GM12878 (cell line): Measurements from ENCODE around the gene CCDC68. TPM values are rescaled to one million over a fixed set of nuclear protein-coding genes. Genes with fewer than 3 reads are reported as not detected.

ENCODE experiments used
- ATAC-seq: fragments of 200-7000 bp; cut with Tn5 transposase; 3 replicates; pipeline ENCODE4 v1.9.1; 2020; ENCODE audit warnings: mild to moderate bottlenecking, moderate library complexity
- BruUV-seq: library from RNA; stranded (reverse); fragments of 400-500 nt; replicated peaks from 2 replicates; lab custom pipeline; 2021; lab: Mats Ljungman, UMichigan
- CTCF ChIA-PET: fragments of 300-600 bp; sonication (Branson Sonifier 250); formaldehyde crosslinking; extraction: SDS; loops from one replicate; lab custom pipeline; 2021; ENCODE audit warnings: inconsistent platforms; lab: Yijun Ruan, JAX
- POLR2A ChIA-PET: fragments of 350-600 bp; formaldehyde crosslinking; extraction: SDS; loops from one replicate; lab custom pipeline; 2021; ENCODE audit warnings: inconsistent platforms; lab: Charles Lee
- RAD21 ChIA-PET: fragments of 300-600 bp; sonication (Branson Sonifier 250); formaldehyde crosslinking; loops from one replicate; lab custom pipeline; 2023; ENCODE audit warnings: antibody characterized with exemption; ENCODE audit not compliant: unreplicated experiment; lab: Charles Lee
- SMC1A ChIA-PET: fragments of 300-600 bp; sonication (Branson Sonifier 250); formaldehyde crosslinking; loops from one replicate; lab custom pipeline; 2023; ENCODE audit not compliant: unreplicated experiment, uncharacterized antibody; lab: Charles Lee
- DNase-seq: peaks from one replicate; pipeline ENCODE4 v3.0.0-alpha.2; 2011; ENCODE audit warnings: low read depth, low spot score
- FAIRE-seq: peaks from 3 replicates; lab custom pipeline; 2011; peaks lifted over from hg19 to GRCh38; lab: Jason Lieb, UNC
- H2AFZ ChIP-seq: 2 replicates; pipeline ENCODE4 v1.6.0; 2011; ENCODE audit warnings: low read depth, low read length, control low read depth; ENCODE audit not compliant: control insufficient read depth
- H3K27ac ChIP-seq: 2 replicates; pipeline ENCODE4 v1.5.1; 2011; ENCODE audit warnings: control low read depth; ENCODE audit not compliant: control insufficient read depth, insufficient read depth
- H3K27me3 ChIP-seq, 2 experiments: replicated peaks in 1 of 2; 2 replicates each; pipeline versions ENCODE4 v1.6.0 to v1.6.1; 2011; ENCODE audit warnings: low read length in 1 of 2; ENCODE audit not compliant: control insufficient read depth in 2 of 2, insufficient read depth in 2 of 2
- H3K36me3 ChIP-seq, 2 experiments: 2 replicates each; pipeline ENCODE4 v1.5.1; 2011; ENCODE audit warnings: low read length in 1 of 2; ENCODE audit not compliant: control insufficient read depth in 2 of 2, insufficient read depth in 2 of 2
- H3K4me1 ChIP-seq: 2 replicates; pipeline ENCODE4 v1.6.1; 2011; ENCODE audit warnings: mild to moderate bottlenecking, low read length, moderate library complexity, mixed read lengths; ENCODE audit not compliant: control insufficient read depth, insufficient read depth
- H3K4me2 ChIP-seq: 2 replicates; pipeline ENCODE4 v1.6.0; 2011; ENCODE audit warnings: control low read depth; ENCODE audit not compliant: control insufficient read depth, insufficient read depth
- H3K4me3 ChIP-seq: fragments of 200-600 bp; sonication (generic); 2 replicates; pipeline ENCODE4 v1.5.1; 2016
- H3K79me2 ChIP-seq: 2 replicates; pipeline ENCODE4 v1.6.0; 2011; ENCODE audit warnings: low read length; ENCODE audit not compliant: control insufficient read depth, insufficient read depth
- H3K9ac ChIP-seq: 2 replicates; pipeline ENCODE4 v1.8.0; 2011; ENCODE audit warnings: low read length, control low read depth, mixed read lengths; ENCODE audit not compliant: control insufficient read depth, insufficient read depth
- H3K9me3 ChIP-seq: replicated peaks from 3 replicates; pipeline ENCODE4 v1.5.1; 2011; ENCODE audit warnings: mild to moderate bottlenecking, low read length; ENCODE audit not compliant: control insufficient read depth, insufficient read depth
- H4K20me1 ChIP-seq: 2 replicates; pipeline ENCODE4 v1.6.0; 2011; ENCODE audit not compliant: control insufficient read depth, insufficient read depth
- CREB1 ChIP-seq: IDR thresholded peaks from 2 replicates; pipeline ENCODE4 v1.6.1; 2012; ENCODE audit warnings: low read depth, mild to moderate bottlenecking, inconsistent platforms
- CREM ChIP-seq: IDR thresholded peaks from 2 replicates; pipeline ENCODE4 v1.6.1; 2014; ENCODE audit warnings: antibody characterized with exemption, low read depth
- DPF2 ChIP-seq: fragments of 450-650 bp; IDR thresholded peaks from 2 replicates; pipeline ENCODE4 v1.6.1; 2017; ENCODE audit warnings: mild to moderate bottlenecking
- EP300 ChIP-seq, 2 experiments: fragments of 150-350 bp in 1 of 2; IDR thresholded peaks; 2 replicates each; pipeline ENCODE4 v1.6.1; 2011 to 2012; ENCODE audit warnings: low read depth in 2 of 2, low read length in 2 of 2, borderline replicate concordance in 1 of 2, improper control_type of control experiment in 1 of 2, inconsistent platforms in 1 of 2; ENCODE audit not compliant: control insufficient read depth in 1 of 2
- IRF4 ChIP-seq: IDR thresholded peaks from 2 replicates; pipeline ENCODE4 v1.6.1; 2011; ENCODE audit warnings: low read depth, low read length
- MEF2A ChIP-seq: IDR thresholded peaks from 2 replicates; pipeline ENCODE4 v1.6.1; 2011; ENCODE audit warnings: low read depth, mild to moderate bottlenecking, low read length, moderate library complexity; ENCODE audit not compliant: insufficient read depth
- RBBP5 ChIP-seq: fragments of 200-600 bp; sonication (generic); conservative IDR thresholded peaks from 2 replicates; pipeline ENCODE4 v1.6.1; 2016
- SIX5 ChIP-seq: IDR thresholded peaks from 2 replicates; pipeline ENCODE4 v1.6.1; 2011; ENCODE audit warnings: mild to moderate bottlenecking, low read depth, low read length, moderate library complexity; ENCODE audit not compliant: severe bottlenecking
- ZZZ3 ChIP-seq: IDR thresholded peaks from 2 replicates; pipeline ENCODE4 v1.6.1; 2011; ENCODE audit warnings: low read depth; ENCODE audit not compliant: control insufficient read depth, insufficient read length
- WGBS: methylation state at CpG from one replicate; pipeline ENCODE4 v1.1.6; 2016; ENCODE audit warnings: low lambda C conversion rate; ENCODE audit not compliant: insufficient replicate concordance, insufficient coverage; ENCODE audit errors: missing lambda C conversion rate; 5-methylcytosine and 5-hydroxymethylcytosine counted together
- in situ Hi-C: fragments of 300-500 bp; cut with MboI; formaldehyde crosslinking; loops from 9 replicates; pipeline ENCODE4 v1.14.3; 2018; ENCODE audit warnings: mixed read lengths
- intact Hi-C: fragments of 100-400 bp; cut with micrococcal nuclease; formaldehyde crosslinking; loops from one replicate; pipeline ENCODE4 v1.14.2; 2022; ENCODE audit not compliant: unreplicated experiment
- polyA plus RNA-seq, 11 experiments: library from polyadenylated mRNA; depleted of rRNA in 4 of 11; unstranded in 6 of 11; stranded (reverse) in 5 of 11; fragments of >200 nt; fragmentation: Nextera tagmentation in 4 of 11; fragmentation: Illumina TruSeq in 1 of 11; extraction: Ambion mirVana in 4 of 11; extraction: Trizol in 1 of 11; gene quantifications; 1 replicate in 1 of 11; 2 replicates in 10 of 11; pipeline versions ENCODE4 v1.2.1 to v1.2.3, GENCODE V29; 2011 to 2016; ENCODE audit warnings: inconsistent platforms in 2 of 11, missing spikeins in 2 of 11, low read depth in 1 of 11
- total RNA-seq, 4 experiments: library from RNA; depleted of rRNA in 3 of 4; stranded (reverse); fragments of >200 nt in 3 of 4; fragmentation: Illumina TruSeq in 1 of 4; extraction: Trizol in 1 of 4; gene quantifications; 2 replicates each; pipeline versions ENCODE4 v1.2.1 to v1.2.3, GENCODE V29; 2013 to 2021
- TF ChIP-seq, protein P1 (sequence below): fragments of 450-650 bp; IDR thresholded peaks from 2 replicates; pipeline ENCODE4 v1.6.1; 2016; ENCODE audit warnings: mild to moderate bottlenecking
- TF ChIP-seq, protein P2 (sequence below): IDR thresholded peaks from 2 replicates; pipeline ENCODE4 v1.6.1; 2012; ENCODE audit warnings: low read depth, low read length, improper control_type of control experiment
- TF ChIP-seq, protein P3 (sequence below): fragments of 450-650 bp; formaldehyde crosslinking; IDR thresholded peaks from 2 replicates; pipeline ENCODE4 v1.5.0; 2022; ENCODE audit warnings: mild to moderate bottlenecking, missing genetic modification characterization
- TF ChIP-seq, protein P4 (sequence below): fragments of 450-650 bp; IDR thresholded peaks from 2 replicates; pipeline ENCODE4 v1.6.1; 2016; ENCODE audit warnings: mild to moderate bottlenecking

Gene CCDC68
- total and polyA plus RNA-seq, 10 of the 15 experiments (the other 5 are each of a cell fraction or from before 2014, with no cell fraction given) = 0.04 TPM; not detected in 9

DNA sequence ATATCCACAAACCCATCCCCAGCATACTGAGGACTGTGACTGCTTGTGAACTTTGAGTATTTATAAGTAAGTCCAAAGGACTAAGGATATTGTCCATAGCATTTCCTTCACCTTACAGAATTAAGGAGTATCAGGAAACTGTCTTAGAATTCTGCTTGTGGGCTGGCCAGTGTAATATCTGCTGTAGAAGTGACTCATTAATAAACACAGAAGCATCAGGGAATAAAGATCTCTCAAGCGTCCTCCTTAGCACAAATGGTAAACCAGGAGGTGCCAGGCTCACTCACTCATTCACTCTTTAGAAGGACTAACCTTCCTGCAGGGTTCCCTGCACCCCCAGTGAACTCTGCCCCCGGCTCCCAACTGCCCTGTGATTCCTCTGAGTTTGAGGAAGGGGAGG is 31.0 kb downstream of the CCDC68 start (continued):
- TF ChIP-seq, protein P1, sequence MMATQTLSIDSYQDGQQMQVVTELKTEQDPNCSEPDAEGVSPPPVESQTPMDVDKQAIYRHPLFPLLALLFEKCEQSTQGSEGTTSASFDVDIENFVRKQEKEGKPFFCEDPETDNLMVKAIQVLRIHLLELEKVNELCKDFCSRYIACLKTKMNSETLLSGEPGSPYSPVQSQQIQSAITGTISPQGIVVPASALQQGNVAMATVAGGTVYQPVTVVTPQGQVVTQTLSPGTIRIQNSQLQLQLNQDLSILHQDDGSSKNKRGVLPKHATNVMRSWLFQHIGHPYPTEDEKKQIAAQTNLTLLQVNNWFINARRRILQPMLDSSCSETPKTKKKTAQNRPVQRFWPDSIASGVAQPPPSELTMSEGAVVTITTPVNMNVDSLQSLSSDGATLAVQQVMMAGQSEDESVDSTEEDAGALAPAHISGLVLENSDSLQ = no peak
- TF ChIP-seq ZZZ3 (no peak), SIX5 (no peak), CREM (no peak), RBBP5 (no peak), MEF2A (no peak)
- TF ChIP-seq, protein P2, sequence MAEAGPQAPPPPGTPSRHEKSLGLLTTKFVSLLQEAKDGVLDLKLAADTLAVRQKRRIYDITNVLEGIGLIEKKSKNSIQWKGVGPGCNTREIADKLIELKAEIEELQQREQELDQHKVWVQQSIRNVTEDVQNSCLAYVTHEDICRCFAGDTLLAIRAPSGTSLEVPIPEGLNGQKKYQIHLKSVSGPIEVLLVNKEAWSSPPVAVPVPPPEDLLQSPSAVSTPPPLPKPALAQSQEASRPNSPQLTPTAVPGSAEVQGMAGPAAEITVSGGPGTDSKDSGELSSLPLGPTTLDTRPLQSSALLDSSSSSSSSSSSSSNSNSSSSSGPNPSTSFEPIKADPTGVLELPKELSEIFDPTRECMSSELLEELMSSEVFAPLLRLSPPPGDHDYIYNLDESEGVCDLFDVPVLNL = no peak

DNA sequence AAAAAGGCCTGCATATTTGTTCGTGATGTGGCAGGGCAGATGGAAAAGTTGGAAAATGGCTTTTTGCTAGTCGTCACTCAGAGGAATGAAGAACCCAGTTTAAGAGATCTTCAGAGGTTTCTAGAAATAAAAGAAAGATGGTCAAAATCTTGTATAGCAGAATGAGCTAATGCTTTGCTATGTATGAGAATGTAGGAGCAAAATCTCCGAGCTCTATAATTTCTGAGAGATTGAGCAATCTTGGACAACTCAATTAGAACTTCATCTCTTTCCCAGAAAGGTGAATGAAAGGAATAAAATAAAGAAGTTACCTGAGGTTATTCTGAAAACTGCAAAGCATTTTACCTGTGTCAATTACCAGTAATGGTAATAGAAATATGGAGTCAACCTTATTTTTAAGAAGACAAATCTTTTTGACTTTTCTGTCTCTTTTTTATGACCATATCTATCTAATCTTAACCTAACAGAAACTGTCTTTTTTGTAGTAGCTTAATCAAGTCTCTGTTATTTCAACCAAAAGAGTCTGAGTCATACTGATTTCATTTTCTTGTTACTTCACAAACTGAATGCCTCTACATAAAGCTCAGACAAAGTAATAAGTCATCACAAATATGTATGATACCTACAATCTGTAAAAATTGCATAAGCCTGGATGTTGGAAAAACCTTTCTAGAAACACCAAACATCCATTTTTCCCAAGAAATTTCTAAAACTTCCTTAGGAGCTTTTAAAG is 32.5 kb downstream of the CCDC68 start:
- H3K4me1 ChIP-seq = no peaks in the 10 kb centered on the region
- ChIA-PET POLR2A (no interaction called here), CTCF (no interaction called here), RAD21 (no interaction called here), SMC1A (interaction anchor here (1.4 kb wide), 1 partner anchor 13 kb away, joined by 5 read pairs; no protein-coding TSS in a partner anchor)
- no peaks in the 10 kb centered on the region for H3K9me3 ChIP-seq
- H3K36me3 ChIP-seq = no peaks in the 10 kb centered on the region
- intact Hi-C loops = no loop called here
- DNase-seq (no peak), ATAC-seq (no peak), FAIRE-seq (no peak)
- no peak overlapping the region for H2AFZ ChIP-seq
- BruUV-seq = no TSS peak
- in situ Hi-C loops = no loop called here
- no peak overlapping the region for H3K27ac ChIP-seq
- H3K27me3 ChIP-seq = peaks cover 0 to 1% of the 10 kb centered on the region in 2 experiments; a peak in 1 of 4 replicates
- H3K9ac ChIP-seq = no peak overlapping the region
- no peaks in the 10 kb centered on the region for H3K79me2 ChIP-seq
- no peak overlapping the region for H3K4me3 ChIP-seq
- TF ChIP-seq DPF2 (no peak), EP300 (IDR thresholded peaks at IDR 0.05; ENCODE audit: borderline replicate concordance in 1 of 2, control insufficient read depth in 1 of 2, low read depth in 2 of 2, low read length in 2 of 2) (no peak), CREB1 (no peak), IRF4 (no peak)
- TF ChIP-seq, protein P3, sequence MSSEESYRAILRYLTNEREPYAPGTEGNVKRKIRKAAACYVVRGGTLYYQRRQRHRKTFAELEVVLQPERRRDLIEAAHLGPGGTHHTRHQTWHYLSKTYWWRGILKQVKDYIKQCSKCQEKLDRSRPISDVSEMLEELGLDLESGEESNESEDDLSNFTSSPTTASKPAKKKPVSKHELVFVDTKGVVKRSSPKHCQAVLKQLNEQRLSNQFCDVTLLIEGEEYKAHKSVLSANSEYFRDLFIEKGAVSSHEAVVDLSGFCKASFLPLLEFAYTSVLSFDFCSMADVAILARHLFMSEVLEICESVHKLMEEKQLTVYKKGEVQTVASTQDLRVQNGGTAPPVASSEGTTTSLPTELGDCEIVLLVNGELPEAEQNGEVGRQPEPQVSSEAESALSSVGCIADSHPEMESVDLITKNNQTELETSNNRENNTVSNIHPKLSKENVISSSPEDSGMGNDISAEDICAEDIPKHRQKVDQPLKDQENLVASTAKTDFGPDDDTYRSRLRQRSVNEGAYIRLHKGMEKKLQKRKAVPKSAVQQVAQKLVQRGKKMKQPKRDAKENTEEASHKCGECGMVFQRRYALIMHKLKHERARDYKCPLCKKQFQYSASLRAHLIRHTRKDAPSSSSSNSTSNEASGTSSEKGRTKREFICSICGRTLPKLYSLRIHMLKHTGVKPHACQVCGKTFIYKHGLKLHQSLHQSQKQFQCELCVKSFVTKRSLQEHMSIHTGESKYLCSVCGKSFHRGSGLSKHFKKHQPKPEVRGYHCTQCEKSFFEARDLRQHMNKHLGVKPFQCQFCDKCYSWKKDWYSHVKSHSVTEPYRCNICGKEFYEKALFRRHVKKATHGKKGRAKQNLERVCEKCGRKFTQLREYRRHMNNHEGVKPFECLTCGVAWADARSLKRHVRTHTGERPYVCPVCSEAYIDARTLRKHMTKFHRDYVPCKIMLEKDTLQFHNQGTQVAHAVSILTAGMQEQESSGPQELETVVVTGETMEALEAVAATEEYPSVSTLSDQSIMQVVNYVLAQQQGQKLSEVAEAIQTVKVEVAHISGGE (CRISPR knock-in tag) = no peak
- TF ChIP-seq, protein P4, sequence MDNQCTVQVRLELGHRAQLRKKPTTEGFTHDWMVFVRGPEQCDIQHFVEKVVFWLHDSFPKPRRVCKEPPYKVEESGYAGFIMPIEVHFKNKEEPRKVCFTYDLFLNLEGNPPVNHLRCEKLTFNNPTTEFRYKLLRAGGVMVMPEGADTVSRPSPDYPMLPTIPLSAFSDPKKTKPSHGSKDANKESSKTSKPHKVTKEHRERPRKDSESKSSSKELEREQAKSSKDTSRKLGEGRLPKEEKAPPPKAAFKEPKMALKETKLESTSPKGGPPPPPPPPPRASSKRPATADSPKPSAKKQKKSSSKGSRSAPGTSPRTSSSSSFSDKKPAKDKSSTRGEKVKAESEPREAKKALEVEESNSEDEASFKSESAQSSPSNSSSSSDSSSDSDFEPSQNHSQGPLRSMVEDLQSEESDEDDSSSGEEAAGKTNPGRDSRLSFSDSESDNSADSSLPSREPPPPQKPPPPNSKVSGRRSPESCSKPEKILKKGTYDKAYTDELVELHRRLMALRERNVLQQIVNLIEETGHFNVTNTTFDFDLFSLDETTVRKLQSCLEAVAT = no peak
- TF ChIP-seq, protein P1 = no peak
- no peak overlapping the region for H3K4me2 ChIP-seq
- H4K20me1 ChIP-seq = no peaks in the 10 kb centered on the region
- 5% methylated on average over 3 of the region's 3 CpGs for WGBS
